Large intestine (tissue), 3 donors: ENCODE results near the gene ZNF488. TPM values are rescaled to one million over a fixed set of nuclear protein-coding genes. Genes with fewer than 3 reads are reported as not detected.
A peak's percentile ranks its signal among the peaks of the same experiment; 100 is the strongest.

Source experiments
- DNase-seq, 2 donors: peaks; one replicate each; pipeline versions ENCODE4 v3.0.0 to v3.0.0-alpha.2; 2013
- H3K27ac ChIP-seq: one replicate; pipeline ENCODE4 v1.5.1; 2013; ENCODE audit warnings: low read length
- H3K27me3 ChIP-seq: 2 replicates; pipeline ENCODE4 v1.6.1; 2013; ENCODE audit warnings: low read length; ENCODE audit not compliant: control insufficient read depth, insufficient read depth
- H3K36me3 ChIP-seq: 2 replicates; pipeline ENCODE4 v1.6.1; 2013; ENCODE audit warnings: low read length; ENCODE audit not compliant: control insufficient read depth, insufficient read depth
- H3K4me1 ChIP-seq: one replicate; pipeline ENCODE4 v1.6.1; 2013; ENCODE audit warnings: low read length; ENCODE audit not compliant: control insufficient read depth, insufficient read depth
- H3K4me3 ChIP-seq: one replicate; pipeline ENCODE4 v1.5.1; 2013; ENCODE audit warnings: low read length
- H3K9me3 ChIP-seq: one replicate; pipeline ENCODE4 v1.6.1; 2013; ENCODE audit warnings: mild to moderate bottlenecking, low read depth, low read length, moderate library complexity; ENCODE audit not compliant: control insufficient read depth
- WGBS: methylation state at CpG from one replicate; pipeline ENCODE4 v1.1.5; 2013; ENCODE audit warnings: low lambda C conversion rate; ENCODE audit not compliant: insufficient coverage; 5-methylcytosine and 5-hydroxymethylcytosine counted together
- polyA plus RNA-seq: library from polyadenylated mRNA; unstranded; fragments of 120-200 nt; gene quantifications from one replicate; pipeline ENCODE4 v1.2.1, GENCODE V29; 2013

The ZNF488 gene
- polyA plus RNA-seq, 1 donor: 2.2 TPM

GRCh38 chr10:47330366-47330765 is 53.7 kb downstream of the ZNF488 start:
- Histone ChIP-seq H3K4me3 (no peak overlapping the region), H3K4me1 (peaks cover 8% of the 10 kb centered on the region), H3K27me3 (no peaks in the 10 kb centered on the region), H3K36me3 (no peaks in the 10 kb centered on the region), H3K27ac (no peak overlapping the region), H3K9me3 (no peaks in the 10 kb centered on the region)
- DNase-seq: no peak
- WGBS: no CpG with 5 or more reads among the region's 3 CpGs

- no peak for DNase-seq
- H3K27me3 ChIP-seq: no peaks in the 10 kb centered on the region
- H3K4me1 ChIP-seq: peaks cover 8% of the 10 kb centered on the region
- no peak overlapping the region for H3K4me3 ChIP-seq
- no peak overlapping the region for H3K27ac ChIP-seq
- WGBS: no CpG with 5 or more reads among the region's 4 CpGs
- H3K9me3 ChIP-seq: no peaks in the 10 kb centered on the region
- H3K36me3 ChIP-seq: no peaks in the 10 kb centered on the region
These were observed 54.2 kb downstream of the ZNF488 start for GRCh38 chr10:47329855-47330254.

- DNase-seq: peak in 1 of 2 donors; percentile 15
These were observed 57.2 kb downstream of the ZNF488 start for GRCh38 chr10:47326927-47327330.

GRCh38 chr10:47326306-47326926 is 57.7 kb downstream of the ZNF488 start:
- DNase-seq: no peak
- Histone ChIP-seq H3K9me3 (no peaks in the 10 kb centered on the region), H3K27me3 (peaks cover 20% of the 10 kb centered on the region), H3K4me3 (no peak overlapping the region), H3K27ac (no peak overlapping the region), H3K4me1 (peaks cover 8% of the 10 kb centered on the region), H3K36me3 (no peaks in the 10 kb centered on the region)
- no CpG with 5 or more reads among the region's 5 CpGs for WGBS

More at GRCh38 chr10:47326927-47327330, 57.2 kb downstream of the ZNF488 start:
- Histone ChIP-seq H3K4me1 (peaks cover 8% of the 10 kb centered on the region), H3K4me3 (no peak overlapping the region), H3K27ac (no peak overlapping the region), H3K27me3 (peaks cover 15% of the 10 kb centered on the region), H3K9me3 (no peaks in the 10 kb centered on the region), H3K36me3 (no peaks in the 10 kb centered on the region)
- WGBS: no CpG with 5 or more reads among the region's 11 CpGs

GRCh38 chr10:47325303-47326291 is 58.5 kb downstream of the ZNF488 start:
- Histone ChIP-seq H3K4me3 (no peak overlapping the region), H3K27me3 (peaks cover 27% of the 10 kb centered on the region), H3K4me1 (peaks cover 5% of the 10 kb centered on the region), H3K9me3 (no peaks in the 10 kb centered on the region), H3K36me3 (no peaks in the 10 kb centered on the region), H3K27ac (no peak overlapping the region)
- DNase-seq: no peak
- no CpG with 5 or more reads among the region's 30 CpGs for WGBS

GRCh38 chr10:47323636-47324296 is 60.3 kb downstream of the ZNF488 start:
- no peaks in the 10 kb centered on the region for H3K9me3 ChIP-seq
- peaks cover 27% of the 10 kb centered on the region for H3K27me3 ChIP-seq
- WGBS: 73% methylated on average over 2 of the region's 5 CpGs
- H3K4me3 ChIP-seq: no peak overlapping the region
- H3K27ac ChIP-seq: no peak overlapping the region
- H3K36me3 ChIP-seq: no peaks in the 10 kb centered on the region
- no peaks in the 10 kb centered on the region for H3K4me1 ChIP-seq
- no peak for DNase-seq

GRCh38 chr10:47323087-47323486 is 61.0 kb downstream of the ZNF488 start:
- Histone ChIP-seq H3K36me3 (no peaks in the 10 kb centered on the region), H3K27me3 (peaks cover 27% of the 10 kb centered on the region), H3K4me3 (no peak overlapping the region), H3K9me3 (no peaks in the 10 kb centered on the region), H3K4me1 (no peaks in the 10 kb centered on the region), H3K27ac (no peak overlapping the region)
- 80% methylated on average over 1 of the region's 1 CpG for WGBS
- DNase-seq: no peak

GRCh38 chr10:47322300-47323061 is 61.6 kb downstream of the ZNF488 start, which contains the start of gene GDF2:
GDF2 (plus strand) TSS chr10:47322454; CDS start chr10:47322669, 215 bp downstream.
- Histone ChIP-seq H3K36me3 (no peaks in the 10 kb centered on the region), H3K4me1 (no peaks in the 10 kb centered on the region), H3K27ac (no peak within 1 kb of the TSS), H3K27me3 (peaks cover 27% of the 10 kb centered on the region), H3K9me3 (no peaks in the 10 kb centered on the region), H3K4me3 (no peak within 1 kb of the TSS)
- no peak for DNase-seq
- WGBS: no CpG with 5 or more reads among the region's 35 CpGs

- Histone ChIP-seq H3K36me3 (no peaks in the 10 kb centered on the region), H3K27ac (no peak overlapping the region), H3K4me1 (no peaks in the 10 kb centered on the region), H3K4me3 (no peak overlapping the region), H3K9me3 (no peaks in the 10 kb centered on the region), H3K27me3 (peaks cover 29% of the 10 kb centered on the region)
- WGBS: no CpG with 5 or more reads among the region's 8 CpGs
- DNase-seq: no peak
These were observed 62.4 kb downstream of the ZNF488 start for GRCh38 chr10:47321521-47322195.
